RWPE2 (cell line): Measurements from ENCODE around the gene IGDCC3.

Source experiments
- ATAC-seq: fragments of 200-7000 bp; cut with Tn5 transposase; 3 replicates; pipeline ENCODE4 v1.9.1; 2021; ENCODE audit warnings: low read depth
- DNase-seq: peaks from one replicate; pipeline ENCODE4 v3.0.0-alpha.2; 2020; ENCODE audit warnings: low spot score
- H3K27ac ChIP-seq: fragments of 450-650 bp; 2 replicates; pipeline ENCODE4 v1.5.1; 2017; ENCODE audit warnings: mild to moderate bottlenecking; ENCODE audit not compliant: poor library complexity, severe bottlenecking
- H3K27me3 ChIP-seq: fragments of 250-450 bp; sonication (Bioruptor Pico); 2 replicates; pipeline ENCODE4 v1.5.1; 2021; ENCODE audit warnings: mild to moderate bottlenecking, moderate library complexity; ENCODE audit not compliant: insufficient read depth, poor library complexity, severe bottlenecking
- H3K36me3 ChIP-seq: fragments of 250-450 bp; sonication (Bioruptor Pico); 2 replicates; pipeline ENCODE4 v1.5.1; 2020; ENCODE audit warnings: low read depth, mild to moderate bottlenecking, moderate library complexity
- H3K4me1 ChIP-seq: fragments of 250-450 bp; sonication (Bioruptor Pico); 2 replicates; pipeline ENCODE4 v1.5.1; 2021; ENCODE audit warnings: mild to moderate bottlenecking, moderate library complexity; ENCODE audit not compliant: insufficient read depth, poor library complexity, severe bottlenecking
- H3K4me3 ChIP-seq: fragments of 250-450 bp; sonication (Bioruptor Pico); 2 replicates; pipeline ENCODE4 v1.5.1; 2021; ENCODE audit warnings: mild to moderate bottlenecking, moderate library complexity; ENCODE audit not compliant: severe bottlenecking
- H3K9me3 ChIP-seq: fragments of 250-450 bp; sonication (Bioruptor Pico); 2 replicates; pipeline ENCODE4 v1.5.1; 2021; ENCODE audit warnings: mild to moderate bottlenecking, moderate library complexity; ENCODE audit not compliant: severe bottlenecking
- TF ChIP-seq, protein P1 (sequence below): fragments of 450-650 bp; IDR thresholded peaks from one replicate; pipeline ENCODE4 v1.5.1; 2017; ENCODE audit warnings: mild to moderate bottlenecking, moderate library complexity; ENCODE audit not compliant: poor library complexity, severe bottlenecking

The IGDCC3 gene

GRCh38 chr15:65374334-65374733 is 3.5 kb downstream of the IGDCC3 start:
- TF ChIP-seq, protein P1, sequence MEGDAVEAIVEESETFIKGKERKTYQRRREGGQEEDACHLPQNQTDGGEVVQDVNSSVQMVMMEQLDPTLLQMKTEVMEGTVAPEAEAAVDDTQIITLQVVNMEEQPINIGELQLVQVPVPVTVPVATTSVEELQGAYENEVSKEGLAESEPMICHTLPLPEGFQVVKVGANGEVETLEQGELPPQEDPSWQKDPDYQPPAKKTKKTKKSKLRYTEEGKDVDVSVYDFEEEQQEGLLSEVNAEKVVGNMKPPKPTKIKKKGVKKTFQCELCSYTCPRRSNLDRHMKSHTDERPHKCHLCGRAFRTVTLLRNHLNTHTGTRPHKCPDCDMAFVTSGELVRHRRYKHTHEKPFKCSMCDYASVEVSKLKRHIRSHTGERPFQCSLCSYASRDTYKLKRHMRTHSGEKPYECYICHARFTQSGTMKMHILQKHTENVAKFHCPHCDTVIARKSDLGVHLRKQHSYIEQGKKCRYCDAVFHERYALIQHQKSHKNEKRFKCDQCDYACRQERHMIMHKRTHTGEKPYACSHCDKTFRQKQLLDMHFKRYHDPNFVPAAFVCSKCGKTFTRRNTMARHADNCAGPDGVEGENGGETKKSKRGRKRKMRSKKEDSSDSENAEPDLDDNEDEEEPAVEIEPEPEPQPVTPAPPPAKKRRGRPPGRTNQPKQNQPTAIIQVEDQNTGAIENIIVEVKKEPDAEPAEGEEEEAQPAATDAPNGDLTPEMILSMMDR: no peak
- no peak for ATAC-seq
- H3K27me3 ChIP-seq: peaks cover 58% of the 10 kb centered on the region

GRCh38 chr15:65373163-65373651 is 4.6 kb downstream of the IGDCC3 start:
- Histone ChIP-seq H3K4me1 (no peaks in the 10 kb centered on the region), H3K36me3 (no peaks in the 10 kb centered on the region), H3K27ac (no peak overlapping the region), H3K27me3 (peaks cover 47% of the 10 kb centered on the region), H3K9me3 (no peaks in the 10 kb centered on the region), H3K4me3 (no peak overlapping the region)
- ATAC-seq: no peak
- TF ChIP-seq, protein P1: no peak
- peak; percentile 61 for DNase-seq

More at GRCh38 chr15:65374334-65374733, 3.5 kb downstream of the IGDCC3 start:
- H3K4me3 ChIP-seq: no peak overlapping the region
- no peaks in the 10 kb centered on the region for H3K9me3 ChIP-seq
- DNase-seq: no peak
- no peak overlapping the region for H3K27ac ChIP-seq
- no peaks in the 10 kb centered on the region for H3K36me3 ChIP-seq
- H3K4me1 ChIP-seq: no peaks in the 10 kb centered on the region

GRCh38 chr15:65372787-65373067 is 5.1 kb downstream of the IGDCC3 start:
- TF ChIP-seq, protein P1: no peak
- no peaks in the 10 kb centered on the region for H3K9me3 ChIP-seq
- H3K4me1 ChIP-seq: no peaks in the 10 kb centered on the region
- peaks cover 44% of the 10 kb centered on the region for H3K27me3 ChIP-seq
- no peak overlapping the region for H3K27ac ChIP-seq
- ATAC-seq: no peak
- H3K36me3 ChIP-seq: no peaks in the 10 kb centered on the region
- no peak for DNase-seq
- H3K4me3 ChIP-seq: no peak overlapping the region

DNA sequence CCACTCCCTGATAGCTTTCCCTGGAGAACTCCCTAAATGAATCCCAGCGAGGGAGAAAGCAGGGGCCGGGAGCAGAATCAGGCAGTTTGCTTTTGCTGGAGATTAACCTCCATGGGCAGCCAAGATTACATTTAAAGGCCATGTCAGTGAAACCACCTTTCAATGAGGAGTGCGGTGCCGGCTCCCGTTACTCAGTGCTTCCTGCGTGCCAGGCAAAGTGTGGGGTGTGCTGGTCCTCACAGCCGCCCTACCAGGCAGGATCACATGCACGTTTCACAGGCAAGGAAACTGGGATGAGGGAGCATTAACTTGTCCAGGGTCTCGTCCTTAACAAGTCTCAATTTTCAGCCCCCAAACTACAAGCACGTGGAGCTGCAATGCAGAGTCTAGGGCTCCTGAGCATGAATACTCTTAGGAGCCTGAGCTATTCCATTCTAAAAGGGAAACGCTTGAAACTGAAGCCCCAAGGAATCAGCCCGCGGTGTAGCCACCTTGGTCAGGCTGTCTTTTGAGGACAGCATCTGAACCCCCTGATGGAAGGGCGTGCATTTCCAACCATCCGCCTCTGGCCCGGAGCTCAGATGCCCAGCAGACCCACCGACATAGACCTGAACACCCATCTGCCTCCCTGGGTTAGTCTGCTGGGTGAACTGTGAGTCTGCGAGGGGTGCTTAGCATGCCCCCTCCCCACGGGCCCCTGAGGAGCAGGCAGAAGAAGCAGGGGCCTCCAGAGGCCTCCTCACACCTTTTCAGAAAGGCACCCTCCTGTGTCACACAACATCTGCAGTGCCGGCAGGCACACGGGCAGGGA is 5.6 kb downstream of the IGDCC3 start:
- DNase-seq (peak; percentile 44), ATAC-seq (no peak)
- no peak overlapping the region for H3K27ac ChIP-seq
- H3K27me3 ChIP-seq: peaks cover 41% of the 10 kb centered on the region
- H3K4me1 ChIP-seq: no peaks in the 10 kb centered on the region
- TF ChIP-seq, protein P1: no peak
- no peak overlapping the region for H3K4me3 ChIP-seq
- H3K36me3 ChIP-seq: no peaks in the 10 kb centered on the region
- no peaks in the 10 kb centered on the region for H3K9me3 ChIP-seq

GRCh38 chr15:65370885-65371284 is 6.9 kb downstream of the IGDCC3 start:
- H3K27me3 ChIP-seq: peaks cover 28% of the 10 kb centered on the region
- H3K9me3 ChIP-seq: no peaks in the 10 kb centered on the region
- H3K4me3 ChIP-seq: no peak overlapping the region
- DNase-seq: peak; percentile 52
- no peak for ATAC-seq
- no peak overlapping the region for H3K27ac ChIP-seq
- no peaks in the 10 kb centered on the region for H3K4me1 ChIP-seq
- TF ChIP-seq, protein P1: no peak
- H3K36me3 ChIP-seq: no peaks in the 10 kb centered on the region
